HepG2 (cell line): ENCODE measurements around the gene CXXC5. TPM values are rescaled to one million over a fixed set of nuclear protein-coding genes. Genes with fewer than 3 reads are reported as not detected.

Experiments used
- AHR ChIP-seq: IDR thresholded peaks from 2 replicates; pipeline ENCODE4 v1.6.1; 2018; ENCODE audit warnings: missing genetic modification reagents, missing compliant biosample characterization
- ARID4A ChIP-seq: sonication (generic); formaldehyde crosslinking; IDR thresholded peaks from 2 replicates; pipeline ENCODE4 v1.5.0; 2020; ENCODE audit warnings: mild to moderate bottlenecking, missing genetic modification reagents, borderline replicate concordance
- ARNT ChIP-seq: fragments of 450-650 bp; IDR thresholded peaks from 2 replicates; pipeline ENCODE4 v1.6.1; 2017
- BRD4 ChIP-seq: sonication (generic); formaldehyde crosslinking; IDR thresholded peaks from 2 replicates; pipeline ENCODE4 v1.4.0; 2020; ENCODE audit warnings: missing genetic modification reagents
- EZH2 ChIP-seq: conservative IDR thresholded peaks from 2 replicates; pipeline ENCODE4 v1.6.1; 2012; ENCODE audit warnings: mild to moderate bottlenecking, low read depth, low read length, moderate library complexity
- KMT2A ChIP-seq: sonication (generic); formaldehyde crosslinking; IDR thresholded peaks from 2 replicates; pipeline ENCODE4 v1.4.0; 2020; ENCODE audit warnings: missing genetic modification reagents
- MAFF ChIP-seq: IDR thresholded peaks from 2 replicates; pipeline ENCODE4 v1.6.1; 2011; ENCODE audit warnings: low read depth, low read length, improper control_type of control experiment
- MED1 ChIP-seq: sonication (generic); formaldehyde crosslinking; IDR thresholded peaks from 2 replicates; pipeline ENCODE4 v1.4.0; 2020; ENCODE audit warnings: missing genetic modification reagents
- NPAS2 ChIP-seq: sonication (generic); formaldehyde crosslinking; IDR thresholded peaks from 2 replicates; pipeline ENCODE4 v1.8.0; 2022; ENCODE audit warnings: mild to moderate bottlenecking, missing genetic modification reagents, borderline replicate concordance
- RAD21 ChIP-seq: fragments of 450-650 bp; formaldehyde crosslinking; IDR thresholded peaks from 2 replicates; pipeline ENCODE4 v1.5.0; 2020; ENCODE audit warnings: mild to moderate bottlenecking
- RAD51 ChIP-seq: fragments of 450-650 bp; IDR thresholded peaks from 2 replicates; pipeline ENCODE4 v1.6.1; 2016; ENCODE audit warnings: borderline replicate concordance
- RBM22 ChIP-seq: fragments of 200-400 bp; formaldehyde crosslinking; optimal IDR thresholded peaks from 2 replicates; pipeline ENCODE3; 2017; ENCODE audit warnings: mild to moderate bottlenecking, low read length, moderate library complexity
- REXO4 ChIP-seq: sonication (generic); formaldehyde crosslinking; IDR thresholded peaks from 2 replicates; pipeline ENCODE4 v1.8.0; 2022; ENCODE audit warnings: missing genetic modification reagents, mild to moderate bottlenecking, borderline replicate concordance
- RFXANK ChIP-seq: IDR thresholded peaks from 2 replicates; pipeline ENCODE4 v1.6.1; 2016
- ZNF160 ChIP-seq: sonication (generic); formaldehyde crosslinking; IDR thresholded peaks from 2 replicates; pipeline ENCODE4 v1.8.0; 2022; ENCODE audit warnings: mild to moderate bottlenecking, inconsistent platforms, missing genetic modification reagents
- ZNF263 ChIP-seq: sonication (generic); formaldehyde crosslinking; IDR thresholded peaks from 2 replicates; pipeline ENCODE4 v1.4.0; 2020; ENCODE audit warnings: missing genetic modification reagents
- ZNF446 ChIP-seq: sonication (generic); formaldehyde crosslinking; IDR thresholded peaks from 2 replicates; pipeline ENCODE4 v1.5.0; 2020; ENCODE audit warnings: mild to moderate bottlenecking, missing genetic modification reagents
- ZNF484 ChIP-seq: sonication (generic); formaldehyde crosslinking; IDR thresholded peaks from 2 replicates; pipeline ENCODE4 v1.5.1; 2020; ENCODE audit warnings: mild to moderate bottlenecking, low read depth, missing genetic modification reagents, borderline replicate concordance
- ZNF510 ChIP-seq: sonication (generic); formaldehyde crosslinking; IDR thresholded peaks from 2 replicates; pipeline ENCODE4 v1.4.0; 2020; ENCODE audit warnings: low read depth, mild to moderate bottlenecking, missing genetic modification reagents
- ZNF512B ChIP-seq: sonication (generic); formaldehyde crosslinking; IDR thresholded peaks from 2 replicates; pipeline ENCODE4 v1.5.1; 2020; ENCODE audit warnings: missing genetic modification reagents, mild to moderate bottlenecking, borderline replicate concordance
- ZNF644 ChIP-seq: IDR thresholded peaks from 2 replicates; pipeline ENCODE4 v1.6.1; 2016; ENCODE audit warnings: low read depth
- ZNF670 ChIP-seq: sonication (generic); formaldehyde crosslinking; IDR thresholded peaks from 2 replicates; pipeline ENCODE4 v1.8.0; 2022; ENCODE audit warnings: mild to moderate bottlenecking, missing genetic modification reagents, borderline replicate concordance
- ZNF691 ChIP-seq: sonication (generic); formaldehyde crosslinking; IDR thresholded peaks from 2 replicates; pipeline ENCODE4 v1.4.0; 2020; ENCODE audit warnings: missing genetic modification reagents, low read depth, mild to moderate bottlenecking, borderline replicate concordance
- polyA plus RNA-seq, 8 experiments: library from polyadenylated mRNA; depleted of rRNA in 3 of 8; stranded (reverse) in 7 of 8; unstranded in 1 of 8; fragments of >200 nt; fragmentation: Illumina TruSeq in 4 of 8; extraction: Trizol in 4 of 8; gene quantifications; 2 replicates each; pipeline versions ENCODE4 v1.2.1 to v1.2.3, GENCODE V29; 2011 to 2016; ENCODE audit warnings: low read depth in 4 of 8, missing spikeins in 1 of 8, mixed read lengths in 1 of 8; ENCODE audit not compliant: insufficient read depth in 1 of 8
- total RNA-seq, 5 experiments: library from RNA; depleted of rRNA; stranded (reverse); fragments of >200 nt; fragmentation: Illumina TruSeq; extraction: Trizol; gene quantifications; 2 replicates each; pipeline ENCODE4 v1.2.3, GENCODE V29; 2016; ENCODE audit warnings: low read depth in 1 of 5
- TF ChIP-seq, protein P1 (sequence below): IDR thresholded peaks from 2 replicates; pipeline ENCODE4 v1.6.1; 2016; ENCODE audit warnings: missing genetic modification reagents, missing compliant biosample characterization

The CXXC5 gene
- total and polyA plus RNA-seq, 2 of the 13 experiments (the other 11 are each of a cell fraction or from before 2014, with no cell fraction given) = 32.3 to 33.0 TPM

GRCh38 chr5:139633295-139634027, 14.7 kb upstream of the CXXC5 start (continued):
- TF ChIP-seq ZNF510 (CRISPR knock-in tag) (0 out of 2 replicates have a peak, but pooled peaks have one; percentile 52), ZNF670 (peak; percentile 61; the same call in 1 of the 2 replicates), ARID4A (no peak), RBM22 (peak; percentile 94), ZNF263 (CRISPR knock-in tag) (peak; percentile 49), NPAS2 (CRISPR knock-in tag) (no peak), REXO4 (CRISPR knock-in tag) (no peak), EZH2 (no peak), RFXANK (CRISPR knock-in tag) (no peak), ZNF512B (no peak), ZNF484 (no peak), AHR (CRISPR knock-in tag) (no peak), MAFF (no peak), MED1 (CRISPR knock-in tag) (peak; percentile 15; the same call in 1 of the 2 replicates), RAD21 (CRISPR knock-in tag) (peak; percentile 93), KMT2A (CRISPR knock-in tag) (no peak), BRD4 (CRISPR knock-in tag) (0 out of 2 replicates have a peak, but pooled peaks have one; percentile 44), ARNT (no peak), RAD51 (no peak), ZNF644 (0 out of 2 replicates have a peak, but pooled peaks have one; percentile 23), ZNF160 (CRISPR knock-in tag) (no peak), ZNF691 (CRISPR knock-in tag) (no peak), ZNF446 (CRISPR knock-in tag) (no peak)
- TF ChIP-seq, protein P1, sequence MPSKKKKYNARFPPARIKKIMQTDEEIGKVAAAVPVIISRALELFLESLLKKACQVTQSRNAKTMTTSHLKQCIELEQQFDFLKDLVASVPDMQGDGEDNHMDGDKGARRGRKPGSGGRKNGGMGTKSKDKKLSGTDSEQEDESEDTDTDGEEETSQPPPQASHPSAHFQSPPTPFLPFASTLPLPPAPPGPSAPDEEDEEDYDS (CRISPR knock-in tag) = peak; percentile 32; the same call in 1 of the 2 replicates
